HG03521 (cell line): ENCODE data around the gene DDX10.
A peak's percentile ranks its signal among the peaks of the same experiment; 100 is the strongest.
"Not testable (repeated sequence)": the region's sequence is repeated elsewhere in the genome, so short reads cannot be mapped to it uniquely, and the experiment has no call there.

Source experiments
- ATAC-seq: cut with Tn5 transposase; IDR thresholded peaks from one replicate; pipeline ENCODE4 v1.9.1; 2021; ENCODE audit warnings: mild to moderate bottlenecking, moderate library complexity; ENCODE audit not compliant: unreplicated experiment

DDX10 gene

DNA sequence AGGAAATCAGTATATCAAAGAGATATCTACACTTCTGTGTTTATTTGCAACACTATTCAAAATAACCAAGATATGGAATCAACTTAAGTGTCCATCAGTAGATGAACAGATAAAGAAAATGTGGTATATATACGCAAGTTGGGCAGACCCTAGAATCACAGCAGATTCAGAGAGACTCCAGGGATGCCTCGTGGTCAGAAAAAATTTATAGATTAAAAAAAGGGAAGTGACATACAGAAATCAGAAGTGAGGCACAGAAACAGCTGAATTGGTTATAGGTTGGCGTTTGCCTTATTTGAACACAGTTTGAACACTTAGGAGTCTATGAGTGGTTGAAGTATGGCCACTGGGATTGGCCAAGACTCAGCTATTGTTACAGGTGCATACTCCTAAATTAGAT, 10.8 kb upstream of the DDX10 start:
- ATAC-seq: not testable (repeated sequence)

DNA sequence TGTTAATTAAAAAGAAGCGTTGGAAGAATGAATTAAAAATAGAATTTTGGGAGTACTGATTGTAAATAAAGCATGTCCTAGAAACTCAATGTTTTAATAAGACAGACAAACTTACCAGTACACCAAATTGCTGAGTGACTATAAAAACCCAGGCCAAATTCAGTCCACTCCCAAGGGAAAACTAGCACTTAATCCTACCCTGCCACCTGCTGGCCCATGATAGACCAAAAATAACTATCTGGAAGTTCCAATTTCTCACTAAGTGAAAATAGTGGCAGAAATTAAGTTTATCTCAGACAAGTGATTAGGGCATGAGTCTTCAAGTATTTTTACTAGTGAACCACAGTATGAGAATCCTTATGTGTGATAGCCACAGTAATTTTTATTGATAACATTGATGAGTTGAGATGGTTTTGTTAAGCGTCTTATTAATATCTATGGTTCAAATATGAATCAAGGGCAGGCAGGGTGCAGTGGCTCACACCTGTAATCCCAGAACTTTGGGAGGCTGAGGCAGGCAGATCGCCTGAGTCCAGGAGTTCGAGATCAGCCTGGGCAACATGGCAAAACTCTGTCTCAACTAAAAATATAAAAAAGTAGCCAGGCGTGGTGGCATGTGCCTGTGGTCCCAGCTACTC, 9.8 kb upstream of the DDX10 start:
- ATAC-seq: no peak

- ATAC-seq: no peak
Measured at GRCh38 chr11:108662700-108663099, 2.2 kb upstream of the DDX10 start.

DNA sequence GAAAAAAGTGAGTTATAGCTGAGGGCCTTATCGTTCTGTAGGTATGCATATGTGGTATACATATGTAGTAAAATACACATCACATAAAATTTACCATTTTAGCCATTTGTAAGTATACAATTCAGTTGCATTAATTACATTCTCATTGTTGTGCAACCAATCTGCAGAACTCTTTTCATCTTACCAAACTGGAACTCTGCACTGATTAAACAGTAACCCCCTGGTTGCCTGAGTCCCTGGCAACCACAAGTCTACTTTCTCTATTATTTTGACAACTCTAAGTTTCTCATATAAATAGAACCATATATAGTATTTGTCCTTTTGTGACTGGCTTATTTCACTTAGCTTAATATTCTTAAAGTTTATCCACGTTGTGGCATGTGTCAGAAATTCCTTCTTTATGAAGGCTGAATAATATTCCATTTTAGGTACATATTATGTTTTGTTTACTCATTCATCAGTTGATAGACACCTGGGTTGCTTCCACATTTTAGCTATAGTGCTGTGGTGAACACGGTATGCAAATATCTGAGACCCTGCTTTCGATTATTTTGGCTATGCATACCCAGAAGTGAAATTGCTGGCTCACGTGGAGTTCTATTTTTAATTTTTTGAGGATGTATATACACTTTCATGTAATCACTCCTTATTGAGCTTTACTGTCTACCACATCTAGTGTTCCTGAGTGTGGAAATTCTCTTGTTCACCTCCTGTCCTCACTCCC, 1.6 kb upstream of the DDX10 start:
- ATAC-seq: peak; percentile 40

GRCh38 chr11:108666373-108666772, 1.5 kb downstream of the DDX10 start:
- no peak for ATAC-seq

- ATAC-seq: no peak
Measured at GRCh38 chr11:108669286-108669685, 4.4 kb downstream of the DDX10 start.

DNA sequence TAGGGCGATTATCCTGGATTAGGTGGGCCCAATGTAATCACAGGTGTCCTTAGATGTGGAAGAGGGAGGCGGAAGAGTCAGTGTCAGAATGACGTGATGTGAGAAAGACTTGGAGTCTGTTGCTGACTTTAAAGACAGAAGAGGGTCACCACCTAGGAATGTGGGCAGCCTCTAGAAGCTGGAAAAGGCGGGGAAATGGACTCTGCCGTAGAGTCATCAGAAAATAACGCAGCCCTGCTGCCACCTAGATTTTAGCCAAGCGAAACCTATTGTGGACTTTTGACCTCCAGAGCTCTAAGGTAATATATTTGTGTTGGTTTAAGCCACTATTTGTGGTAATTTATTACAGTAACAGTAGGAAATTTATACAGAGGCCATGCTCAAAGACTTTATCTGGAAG, 4.8 kb downstream of the DDX10 start:
- ATAC-seq: no peak

DNA sequence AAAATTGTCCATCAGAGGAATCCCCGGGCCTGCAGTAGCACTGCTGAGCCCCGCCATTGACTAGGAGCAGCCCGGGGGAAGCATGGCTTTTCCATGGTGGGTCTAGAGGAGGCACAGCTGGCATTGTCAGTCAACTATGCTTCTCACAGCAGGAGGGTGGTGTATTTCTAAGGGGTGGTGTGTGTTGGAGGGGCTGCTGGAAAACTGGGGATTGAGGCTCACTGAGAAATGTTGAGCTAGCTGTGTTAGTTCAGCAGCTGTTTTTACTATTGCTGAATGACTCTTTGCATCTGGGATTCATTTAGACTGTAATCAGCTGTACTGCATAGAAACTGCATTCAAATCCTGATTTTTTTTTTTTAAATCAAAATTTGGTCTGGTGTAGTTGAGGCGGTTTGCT, 5.6 kb downstream of the DDX10 start:
- no peak for ATAC-seq

DNA sequence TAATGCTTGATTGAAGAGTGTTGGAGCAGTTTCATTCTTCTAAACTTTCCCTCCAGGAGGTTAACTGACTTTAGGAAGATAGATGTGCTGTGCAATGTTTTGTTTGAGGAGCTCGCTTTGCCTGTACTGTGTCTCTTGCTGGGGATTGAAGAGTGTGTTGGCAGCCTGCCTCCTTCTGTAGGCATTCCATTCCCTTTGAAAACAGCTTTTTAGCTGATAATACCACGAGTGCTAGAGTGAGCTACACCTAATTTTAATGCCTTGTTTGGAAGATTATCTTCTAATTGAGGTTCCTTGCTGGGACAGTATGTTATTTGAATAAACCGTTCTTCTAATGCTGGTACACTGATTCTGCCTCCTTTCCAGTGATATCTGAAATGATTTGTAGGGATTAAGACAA, 7.2 kb downstream of the DDX10 start:
- ATAC-seq: no peak

DNA sequence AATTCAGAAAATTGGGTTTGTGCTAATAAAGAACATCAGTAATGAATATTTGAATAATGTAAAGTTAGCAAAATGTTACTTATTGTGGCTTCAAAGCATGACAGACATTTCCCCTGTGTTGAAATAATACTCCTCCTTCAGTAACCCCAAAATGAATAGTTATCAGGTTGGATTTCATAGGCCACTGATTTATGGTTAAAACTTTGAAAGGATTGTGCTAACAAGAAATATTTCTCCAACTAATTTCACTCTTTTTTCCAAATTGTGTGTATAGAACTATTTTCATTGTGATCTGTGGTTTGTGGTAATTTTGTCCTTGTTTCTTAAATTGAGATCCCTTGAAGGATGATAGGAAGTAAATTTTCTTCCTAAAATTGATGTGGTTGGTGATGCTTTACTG, 7.9 kb downstream of the DDX10 start:
- ATAC-seq: no peak

- no peak for ATAC-seq
Measured at GRCh38 chr11:108679045-108679444, 14.2 kb downstream of the DDX10 start.

DNA sequence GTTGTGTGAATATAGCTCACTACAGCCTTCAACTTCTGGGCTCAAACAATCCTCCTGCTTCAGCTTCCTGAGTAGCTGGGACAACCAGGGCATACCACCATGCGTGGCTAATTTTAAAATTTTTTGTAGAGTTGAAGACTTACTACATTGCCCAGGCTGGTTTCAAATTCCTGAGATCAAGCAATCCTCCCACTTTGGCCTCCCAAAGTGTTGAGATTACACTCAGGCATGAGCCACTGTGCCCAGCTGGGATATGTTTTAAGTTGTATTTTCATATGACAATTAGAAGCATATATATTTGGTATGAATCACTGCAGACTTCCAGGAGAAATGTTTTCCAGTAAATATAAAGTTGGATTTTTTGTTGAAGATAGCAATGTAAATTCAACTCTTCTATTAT, 15.4 kb downstream of the DDX10 start:
- no peak for ATAC-seq

DNA sequence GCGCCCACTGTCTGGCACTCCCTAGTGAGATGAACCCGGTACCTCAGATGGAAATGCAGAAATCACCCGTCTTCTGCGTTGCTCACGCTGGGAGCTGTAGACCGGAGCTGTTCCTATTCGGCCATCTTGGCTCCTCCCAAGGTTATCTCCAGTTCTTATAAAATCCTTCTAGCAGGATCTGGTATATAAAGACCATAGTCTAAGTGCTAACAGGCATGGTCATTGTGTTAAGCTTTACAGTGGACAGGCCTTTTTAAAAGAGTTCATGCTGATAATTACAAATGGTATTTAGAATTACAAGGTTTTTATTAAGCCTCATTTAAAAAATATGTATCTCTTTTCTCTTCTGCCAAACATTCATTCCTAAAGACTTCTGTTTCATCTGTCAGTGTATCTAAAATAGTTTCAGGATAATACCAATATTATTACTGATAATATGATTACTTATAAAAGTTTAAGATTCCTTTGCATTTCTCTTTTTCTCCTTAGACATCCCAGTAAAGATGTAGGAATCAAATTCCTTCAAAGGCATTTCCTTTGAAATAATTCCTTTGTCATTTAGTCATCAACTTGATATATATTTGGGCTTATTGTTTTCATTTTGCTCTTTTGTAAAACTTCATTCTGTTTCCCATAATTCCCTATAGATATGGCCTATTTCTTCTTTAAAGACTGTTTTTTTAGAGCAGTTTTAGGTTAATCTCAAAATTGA, 20.7 kb downstream of the DDX10 start:
- ATAC-seq: no peak

GRCh38 chr11:108693852-108694251, 29.0 kb downstream of the DDX10 start:
- ATAC-seq: no peak

GRCh38 chr11:108694846-108695245, 30.0 kb downstream of the DDX10 start:
- no peak for ATAC-seq

DNA sequence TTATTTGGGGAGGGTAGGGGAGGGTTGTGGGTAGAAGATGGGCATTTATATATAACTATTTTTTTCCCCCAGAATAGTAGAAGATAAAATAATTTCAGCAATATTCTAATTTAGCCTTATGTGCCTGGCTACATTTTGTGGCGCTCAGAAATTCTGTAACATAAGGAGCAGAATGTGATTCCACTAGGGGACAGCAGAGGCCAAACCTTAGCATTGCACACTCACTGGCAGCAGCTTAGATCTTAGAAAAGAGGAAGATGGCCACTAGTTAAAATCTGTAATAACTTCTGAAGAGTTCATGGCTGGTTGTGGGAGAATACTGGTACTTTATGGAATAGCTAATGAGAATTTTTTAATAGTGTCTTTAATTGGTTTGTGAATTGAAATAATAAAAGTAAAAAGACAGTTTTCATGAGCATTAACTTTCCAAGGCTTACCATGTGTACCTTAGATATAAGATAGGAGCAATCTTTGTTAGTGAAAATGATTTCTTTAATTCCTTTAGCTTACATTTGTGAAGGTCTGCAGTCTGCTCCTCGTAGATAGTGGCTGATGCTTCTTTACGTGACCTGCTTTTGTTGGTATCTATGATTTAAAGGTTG, 33.1 kb downstream of the DDX10 start:
- ATAC-seq: peak; percentile 76

DNA sequence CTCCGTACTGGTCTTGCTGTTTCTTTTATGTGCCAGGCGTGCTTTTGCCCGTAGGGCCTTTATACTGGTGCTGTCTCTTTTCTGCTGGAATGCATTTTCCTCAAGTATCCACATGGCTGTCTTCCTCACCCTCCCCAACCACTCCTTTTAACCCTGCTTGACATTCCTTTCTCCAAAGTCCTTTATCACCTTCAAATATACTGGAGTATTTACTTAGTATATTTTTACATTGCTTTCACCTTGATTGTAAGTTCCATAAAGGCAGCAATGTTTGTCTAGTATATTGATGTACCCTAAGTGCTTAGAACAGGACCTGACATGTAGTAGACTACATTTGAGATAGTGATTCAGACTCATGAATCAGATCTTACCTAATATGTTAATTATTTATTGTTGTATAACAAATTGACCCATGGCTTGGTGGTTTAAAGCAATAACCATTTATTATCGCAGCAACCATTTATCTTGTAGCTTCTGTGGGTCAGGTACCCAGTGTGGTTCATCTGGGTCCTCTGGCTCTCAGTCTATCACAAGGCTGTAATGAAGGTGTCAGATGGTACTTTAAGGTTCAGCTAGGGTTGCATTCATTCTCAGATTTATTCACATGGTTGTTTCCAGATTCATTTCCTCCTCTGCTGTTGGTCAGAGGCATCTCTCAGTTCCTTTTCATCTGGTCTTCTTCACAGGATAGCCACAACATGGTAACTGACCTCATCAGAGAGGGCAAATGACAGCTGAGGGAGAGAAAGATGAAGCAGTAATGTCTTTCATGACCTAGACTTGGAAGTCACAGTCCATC, 34.2 kb downstream of the DDX10 start:
- peak; percentile 61 for ATAC-seq

- no peak for ATAC-seq
Measured at GRCh38 chr11:108703916-108704315, 39.0 kb downstream of the DDX10 start.

DNA sequence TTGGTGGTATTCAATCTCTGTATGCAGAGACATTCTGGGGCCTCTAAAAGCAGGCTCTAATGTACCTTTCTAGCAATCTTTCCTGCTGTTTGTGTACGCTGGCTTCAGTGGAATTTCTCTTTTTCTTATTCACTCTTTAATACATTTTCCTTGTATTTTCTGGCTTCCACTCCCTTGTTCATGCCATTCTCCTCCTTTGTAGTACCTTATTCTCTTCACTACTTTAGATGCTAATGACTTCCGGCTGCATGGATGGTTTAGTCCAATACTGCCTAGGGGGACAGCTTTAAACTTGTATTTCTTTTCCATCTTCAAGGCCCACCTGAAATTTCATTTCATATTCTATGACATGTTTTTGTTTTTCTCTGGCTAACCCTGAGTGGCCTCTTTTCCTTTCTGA, 40.2 kb downstream of the DDX10 start:
- no peak for ATAC-seq

- ATAC-seq: no peak
Measured at GRCh38 chr11:108708173-108708572, 43.3 kb downstream of the DDX10 start.

GRCh38 chr11:108709741-108710140, 44.9 kb downstream of the DDX10 start:
- ATAC-seq: no peak
